Measurements from ENCODE around the gene SECISBP2. TPM values are rescaled to one million over a fixed set of nuclear protein-coding genes. Genes with fewer than 3 reads are reported as not detected.

Gene SECISBP2
- total RNA-seq, 4 donors from 2014 or later: 41.8 to 76.0 (median 59.8) TPM

GRCh38 chr9:89358985-89359384 is 40.7 kb downstream of the SECISBP2 start:
- TF ChIP-seq CTCF (IDR thresholded peaks at IDR 0.05): no peak
- TF ChIP-seq POLR2A (IDR thresholded peaks at IDR 0.05): no peak
- Histone ChIP-seq H3K27me3 (no peaks in the 10 kb centered on the region), H3K36me3 (no peaks in the 10 kb centered on the region), H3K9me3 (no peaks in the 10 kb centered on the region), H3K4me3 (no peak overlapping the region), H3K4me1 (no peaks in the 10 kb centered on the region), H3K27ac (no peak overlapping the region)
- no peak for DNase-seq
- intact Hi-C loops (cut with DNase I; ENCODE audit: low total_unique reads): no loop called here

- no peak overlapping the region for H3K4me3 ChIP-seq
- H3K27ac ChIP-seq: no peak overlapping the region
- H3K9me3 ChIP-seq: no peaks in the 10 kb centered on the region
- H3K4me1 ChIP-seq: no peaks in the 10 kb centered on the region
- no peak for TF ChIP-seq POLR2A (IDR thresholded peaks at IDR 0.05)
- TF ChIP-seq CTCF (IDR thresholded peaks at IDR 0.05): no peak
- intact Hi-C loops (cut with DNase I; ENCODE audit: low total_unique reads): no loop called here
- DNase-seq: no peak
- H3K36me3 ChIP-seq: no peaks in the 10 kb centered on the region
- no peaks in the 10 kb centered on the region for H3K27me3 ChIP-seq
Measured at GRCh38 chr9:89359751-89360261, 41.5 kb downstream of the SECISBP2 start.

GRCh38 chr9:89360465-89360864 is 42.2 kb downstream of the SECISBP2 start:
- no peaks in the 10 kb centered on the region for H3K9me3 ChIP-seq
- intact Hi-C loops (cut with DNase I; ENCODE audit: low total_unique reads): no loop called here
- no peak overlapping the region for H3K4me3 ChIP-seq
- TF ChIP-seq POLR2A (IDR thresholded peaks at IDR 0.05): no peak
- no peak for TF ChIP-seq CTCF (IDR thresholded peaks at IDR 0.05)
- no peaks in the 10 kb centered on the region for H3K36me3 ChIP-seq
- H3K27ac ChIP-seq: no peak overlapping the region
- H3K27me3 ChIP-seq: no peaks in the 10 kb centered on the region
- H3K4me1 ChIP-seq: no peaks in the 10 kb centered on the region
- DNase-seq: no peak

GRCh38 chr9:89361031-89361430 is 42.7 kb downstream of the SECISBP2 start:
- no peak overlapping the region for H3K27ac ChIP-seq
- intact Hi-C loops (cut with DNase I; ENCODE audit: low total_unique reads): no loop called here
- H3K36me3 ChIP-seq: no peaks in the 10 kb centered on the region
- no peaks in the 10 kb centered on the region for H3K27me3 ChIP-seq
- no peaks in the 10 kb centered on the region for H3K9me3 ChIP-seq
- DNase-seq: no peak
- no peaks in the 10 kb centered on the region for H3K4me1 ChIP-seq
- no peak overlapping the region for H3K4me3 ChIP-seq
- TF ChIP-seq POLR2A (IDR thresholded peaks at IDR 0.05) (no peak), CTCF (IDR thresholded peaks at IDR 0.05) (no peak)

- Histone ChIP-seq H3K4me1 (no peaks in the 10 kb centered on the region), H3K36me3 (no peaks in the 10 kb centered on the region), H3K9me3 (no peaks in the 10 kb centered on the region), H3K4me3 (no peak overlapping the region), H3K27me3 (no peaks in the 10 kb centered on the region), H3K27ac (no peak overlapping the region)
- peak in 1 of 2 donors; percentile 9 for DNase-seq
- intact Hi-C loops (cut with DNase I; ENCODE audit: low total_unique reads): no loop called here
- no peak for TF ChIP-seq POLR2A (IDR thresholded peaks at IDR 0.05)
Measured at GRCh38 chr9:89361816-89362646, 43.7 kb downstream of the SECISBP2 start.
